HG03342 (cell line): Measurements from ENCODE around the gene RNF44.
"Not testable (repeated sequence)": the region's sequence is repeated elsewhere in the genome, so short reads cannot be mapped to it uniquely, and the experiment has no call there.

Experiments used
- ATAC-seq: cut with Tn5 transposase; IDR thresholded peaks from one replicate; pipeline ENCODE4 v1.9.1; 2021; ENCODE audit warnings: mild to moderate bottlenecking, moderate library complexity; ENCODE audit not compliant: unreplicated experiment

The RNF44 gene

DNA sequence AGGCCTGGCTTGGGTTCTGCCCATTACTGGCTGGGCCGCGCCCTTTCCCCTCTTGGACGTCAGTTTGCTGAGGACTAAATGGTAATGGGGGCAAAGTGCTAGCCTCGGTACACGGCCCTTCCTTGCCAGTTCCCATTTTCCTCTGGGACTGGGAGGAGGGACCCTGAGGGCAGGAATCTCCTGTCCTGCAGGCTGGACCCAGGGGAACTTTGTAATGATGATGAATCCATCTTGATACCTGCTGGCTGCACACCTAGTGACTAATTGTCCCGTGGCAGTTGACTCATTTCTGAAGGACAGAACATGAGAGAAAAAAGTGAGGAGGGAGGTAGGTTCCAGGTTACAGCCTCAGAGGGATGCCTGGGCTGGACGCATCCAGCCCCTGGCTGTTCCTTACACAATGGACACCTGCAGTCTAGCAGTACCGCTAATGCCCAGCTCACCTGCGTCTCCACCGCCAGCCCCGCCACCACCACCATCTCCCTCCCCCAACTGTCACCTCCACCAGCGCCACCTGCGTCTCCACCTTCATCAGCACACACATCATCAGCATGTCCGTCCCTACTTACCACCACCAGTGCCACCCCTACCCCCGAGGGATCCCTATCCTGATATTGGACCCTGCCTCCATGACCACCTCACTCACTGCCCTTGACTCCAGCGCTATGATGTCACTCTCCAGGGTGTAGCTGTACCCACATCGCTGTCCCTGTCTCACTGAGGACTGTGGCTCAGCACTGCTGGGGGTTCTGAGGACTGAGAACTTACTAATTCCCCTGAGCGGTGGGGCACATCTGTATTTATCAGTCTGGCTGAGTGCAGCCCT lies 16.3 kb upstream of the RNF44 start:
- ATAC-seq: no peak

- no peak for ATAC-seq
Observed at GRCh38 chr5:176552332-176552869, 15.2 kb upstream of the RNF44 start.

DNA sequence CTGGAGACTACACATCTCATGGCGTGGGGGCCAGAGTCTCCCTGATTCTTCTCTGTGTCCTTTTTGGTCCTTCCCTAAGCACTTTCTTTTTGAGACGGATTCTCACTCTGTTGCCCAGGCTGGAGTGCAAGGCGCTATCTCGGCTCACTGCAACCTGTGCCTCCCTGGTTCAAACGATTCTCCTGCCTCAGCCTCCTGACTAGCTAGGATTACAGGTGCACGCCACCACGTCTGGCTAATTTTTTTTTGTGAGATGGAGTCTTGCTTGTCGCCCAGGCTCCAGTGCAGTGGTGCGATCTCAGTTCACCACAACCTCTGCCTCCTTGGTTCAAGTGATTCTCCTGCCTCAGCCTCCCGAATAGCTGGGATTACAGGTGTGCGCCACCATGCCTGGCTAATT lies 13.7 kb upstream of the RNF44 start:
- ATAC-seq: not testable (repeated sequence)

DNA sequence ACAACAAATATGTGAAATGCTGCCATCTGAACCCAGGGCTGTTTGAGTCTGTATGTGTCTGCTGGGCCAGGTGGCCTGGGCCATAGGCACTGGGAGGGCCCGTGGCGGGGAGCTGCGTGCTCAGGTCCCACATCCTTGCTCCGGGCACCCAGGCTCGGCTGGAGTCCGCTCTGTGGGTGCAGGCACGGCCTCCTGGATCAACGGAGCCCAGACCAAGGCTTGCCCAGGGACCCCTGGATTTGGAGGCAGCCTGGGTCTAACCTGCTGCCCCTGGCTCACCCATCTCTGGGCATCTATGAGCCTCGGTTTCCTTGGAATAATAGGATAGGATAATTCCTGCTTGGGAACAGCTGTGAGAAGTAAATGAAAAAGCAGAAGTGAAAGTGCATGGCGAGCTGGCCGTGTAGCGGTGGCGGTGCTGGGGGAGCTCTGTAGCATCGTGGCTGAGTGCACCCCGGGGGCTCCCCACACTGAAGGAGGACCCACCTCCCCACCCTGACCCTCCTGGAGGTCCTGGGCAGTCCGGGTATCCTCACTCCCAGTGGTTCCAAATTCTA lies 13.2 kb upstream of the RNF44 start:
- ATAC-seq: no peak

DNA sequence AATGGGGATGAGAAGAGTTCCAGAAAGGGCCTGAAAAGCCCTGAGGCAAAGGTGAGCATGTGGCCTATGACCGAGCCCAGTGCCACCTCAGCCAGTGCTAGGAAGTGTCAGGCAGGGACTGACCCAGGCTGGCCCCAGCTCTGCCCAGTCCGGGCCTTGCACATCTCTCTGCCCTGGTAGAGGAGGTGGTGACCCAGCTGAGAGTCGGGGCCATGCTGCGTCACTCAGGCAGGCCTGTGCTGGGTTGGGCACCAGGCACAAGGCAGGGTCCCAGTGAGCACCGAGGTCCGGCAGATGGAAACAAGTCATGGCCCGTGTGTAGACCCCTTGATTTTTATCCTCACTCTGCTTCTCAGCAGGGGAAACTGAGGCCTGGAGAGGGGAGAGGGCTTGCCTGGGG lies 12.7 kb upstream of the RNF44 start:
- ATAC-seq: no peak

- no peak for ATAC-seq
Observed at GRCh38 chr5:176548967-176549444, 11.8 kb upstream of the RNF44 start, which contains the start of gene CDHR2. Gene CDHR2, plus strand, starts transcription at chr5:176549342. Its CDS starts 16,011 bp downstream, at chr5:176565353.

DNA sequence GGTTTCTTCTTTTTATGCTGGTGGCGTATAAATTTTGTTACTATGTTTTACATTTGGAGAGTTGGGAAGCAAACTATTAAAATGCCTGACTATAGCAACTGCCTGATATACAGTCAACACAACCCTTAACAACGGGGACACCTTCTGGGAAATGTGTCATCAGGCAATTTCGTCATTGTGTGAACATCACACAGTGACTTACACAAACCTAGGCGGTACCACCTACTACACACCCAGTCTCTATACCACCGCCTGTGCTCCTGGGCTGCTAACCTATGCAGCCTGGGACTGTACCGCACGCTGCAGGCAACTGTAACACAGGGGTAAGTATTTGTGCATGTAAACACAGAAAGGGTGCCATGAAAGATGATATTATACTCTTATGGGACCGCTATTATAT lies 10.6 kb upstream of the RNF44 start:
- ATAC-seq: no peak

DNA sequence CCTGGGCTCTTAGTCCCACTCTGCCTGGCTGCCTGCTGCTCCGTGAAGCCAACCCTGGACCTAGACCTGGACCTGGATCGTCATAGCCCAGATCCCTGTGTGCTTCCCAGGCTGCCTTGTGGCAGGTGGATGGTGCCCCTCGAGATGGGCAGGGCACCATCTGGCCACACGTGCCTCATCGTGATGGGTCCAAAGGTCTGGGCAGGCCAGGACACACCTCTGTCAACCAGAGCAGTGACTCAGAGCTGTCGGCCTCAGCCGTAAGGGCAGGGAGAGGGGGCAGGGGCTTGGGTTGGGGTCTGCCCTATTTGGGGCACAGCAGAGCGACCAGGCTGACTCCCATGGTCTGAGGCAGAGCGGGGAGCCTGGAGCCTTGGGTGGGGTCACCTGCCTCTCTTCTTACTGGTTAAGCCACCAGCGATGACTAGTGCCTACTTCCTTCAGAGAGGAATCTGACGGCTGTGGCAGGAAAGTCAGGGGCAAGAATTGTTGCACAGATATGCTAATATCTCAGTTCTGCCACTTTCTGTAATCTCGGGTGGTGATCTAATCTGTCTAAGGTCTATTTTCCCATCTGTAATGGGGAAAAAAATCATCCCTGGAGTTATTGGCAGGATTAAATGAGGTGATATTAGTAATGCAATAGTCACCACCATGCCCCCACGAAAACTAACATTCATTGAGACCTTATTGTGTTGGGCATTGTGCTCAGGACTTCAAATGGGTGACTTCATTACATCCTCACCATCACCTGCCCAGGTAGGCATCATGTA lies 8.7 kb upstream of the RNF44 start:
- no peak for ATAC-seq

DNA sequence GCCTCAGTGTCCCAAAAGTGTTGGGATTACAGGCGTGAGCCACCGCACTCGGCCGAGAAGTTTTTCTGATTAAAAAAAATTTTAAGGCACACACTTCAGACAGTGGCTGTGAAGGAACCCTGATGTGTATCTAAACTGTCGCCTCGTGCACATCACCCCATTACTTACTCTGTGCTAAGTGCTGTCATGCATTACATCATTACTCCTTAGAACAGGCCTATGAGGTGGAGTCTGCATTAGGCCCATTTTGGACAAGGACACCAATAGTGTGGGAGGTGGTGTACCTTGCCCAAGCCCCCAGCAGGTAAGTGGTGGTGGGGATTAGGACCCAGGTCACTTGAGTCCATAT lies 8.2 kb upstream of the RNF44 start:
- no peak for ATAC-seq

- peak; percentile 64 for ATAC-seq
Observed at GRCh38 chr5:176543428-176544182, 6.4 kb upstream of the RNF44 start.

DNA sequence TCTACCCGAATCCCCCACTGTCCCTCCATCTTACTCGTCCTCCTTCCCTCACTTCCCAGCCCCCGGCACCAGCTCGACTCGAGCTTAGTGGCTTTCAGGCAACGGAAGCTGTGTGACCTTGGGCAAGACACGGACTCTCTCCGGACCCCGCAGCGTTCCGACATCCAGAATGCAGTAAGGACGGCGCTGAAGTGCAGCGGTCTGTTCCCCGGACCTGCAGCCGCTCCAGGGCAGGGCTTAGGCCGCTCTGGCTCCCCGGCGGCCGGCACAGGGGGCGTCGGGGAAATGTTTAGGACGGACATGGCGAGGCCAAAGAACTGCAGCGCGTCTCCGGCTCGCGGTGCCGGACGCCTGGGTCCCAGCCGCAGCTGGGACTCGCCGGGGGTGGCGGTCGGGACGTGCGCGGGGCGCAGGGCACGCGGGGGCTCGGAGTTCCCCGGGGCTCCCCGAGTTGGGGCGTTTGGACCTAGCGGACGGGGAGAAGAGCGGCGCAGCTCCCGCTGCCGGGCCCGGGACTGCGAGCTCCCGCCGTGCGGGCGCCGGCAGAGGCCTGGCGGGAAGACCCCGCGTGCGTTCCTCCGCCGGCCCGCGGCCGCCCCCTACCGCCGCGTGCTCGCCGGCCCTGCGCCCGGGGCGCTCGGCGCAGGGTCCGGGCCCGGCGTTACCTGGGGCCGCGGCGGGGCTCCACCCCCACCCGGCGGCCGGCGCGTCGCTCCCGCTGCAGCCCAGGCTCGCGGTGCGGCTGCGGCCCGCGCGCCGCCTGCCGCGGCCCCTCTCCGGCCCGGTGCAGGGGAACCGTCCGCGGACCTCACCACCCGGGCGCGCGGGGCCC lies 5.6 kb upstream of the RNF44 start:
- peak; percentile 42 for ATAC-seq

- no peak for ATAC-seq
Observed at GRCh38 chr5:176542135-176542595, 5.0 kb upstream of the RNF44 start.

DNA sequence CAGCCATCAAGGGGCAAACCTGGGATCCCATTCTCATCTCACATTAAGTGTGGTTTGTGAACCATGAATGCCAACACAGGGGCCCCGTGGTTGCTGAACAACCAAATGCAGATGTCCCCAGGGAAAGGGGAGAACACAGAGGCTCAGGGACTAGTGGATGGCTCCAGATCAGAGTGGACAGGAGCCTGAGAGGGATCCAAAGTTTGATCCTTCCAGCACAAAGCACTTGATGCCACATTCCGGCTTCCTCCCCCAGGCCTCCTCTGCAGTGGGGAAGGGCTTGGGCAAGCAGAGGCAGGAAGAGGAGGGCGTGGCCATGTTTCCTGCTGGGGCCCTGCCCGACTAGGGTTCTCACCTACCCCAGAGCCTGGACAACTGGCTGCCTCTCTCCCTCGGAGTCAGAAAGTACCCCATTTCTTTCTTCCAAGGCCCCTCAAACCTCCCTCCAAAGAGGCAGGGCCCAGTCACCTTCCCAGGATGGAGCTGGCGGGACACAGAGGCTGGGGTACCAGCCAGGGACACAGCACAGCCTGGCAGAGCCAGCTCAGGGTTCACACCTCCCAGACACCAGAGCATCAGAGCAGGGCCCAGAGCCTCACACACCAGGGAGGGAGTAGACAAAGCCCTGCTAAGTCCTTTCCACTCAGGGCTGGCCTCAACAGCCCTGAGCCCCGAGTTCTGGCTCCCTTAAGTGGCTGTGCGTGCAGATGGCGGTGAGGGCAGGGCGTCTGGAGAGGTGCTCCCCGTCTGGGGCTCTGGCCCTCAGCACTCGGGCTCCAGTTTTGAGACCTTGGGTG lies 4.3 kb upstream of the RNF44 start:
- no peak for ATAC-seq

DNA sequence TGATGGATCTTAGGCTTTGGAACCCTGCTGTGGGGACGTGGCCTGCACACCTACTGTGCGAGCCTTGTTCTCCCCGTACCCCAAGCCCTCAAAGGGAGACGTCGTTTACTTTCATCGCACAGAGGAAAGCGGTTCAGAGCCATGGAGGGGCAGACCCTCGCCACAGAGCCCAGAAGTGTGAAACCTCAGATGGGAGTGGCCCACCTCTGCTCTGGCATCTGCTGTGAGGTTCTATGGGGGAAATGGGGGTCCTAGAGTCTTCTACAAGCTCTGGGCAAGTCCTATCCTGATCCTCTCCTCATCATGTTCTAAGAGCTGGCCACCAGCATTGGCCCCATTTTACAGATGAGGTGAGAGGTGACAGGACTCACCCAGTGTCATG lies 3.7 kb upstream of the RNF44 start:
- no peak for ATAC-seq

DNA sequence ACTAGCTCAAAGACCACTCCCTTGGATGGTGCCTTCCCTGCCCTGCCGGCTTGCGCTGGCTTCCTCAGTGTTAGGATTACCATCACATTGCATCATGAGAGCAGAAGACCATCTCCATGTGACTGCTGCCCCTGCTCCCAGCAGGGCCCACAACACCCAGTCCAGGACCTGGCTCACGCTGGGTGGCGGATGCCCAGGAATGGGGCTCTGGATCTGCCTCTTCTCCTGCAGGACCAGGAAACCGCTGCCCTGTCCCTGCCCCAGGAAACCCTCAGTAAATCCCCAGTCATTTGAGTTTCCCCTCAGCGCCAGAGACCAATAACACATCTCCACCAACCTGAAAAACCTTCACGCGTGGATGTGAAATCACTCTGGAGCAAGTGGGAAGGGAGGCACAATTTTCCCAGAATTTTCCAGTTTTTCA lies 3.3 kb upstream of the RNF44 start:
- ATAC-seq: no peak

GRCh38 chr5:176538989-176539384 lies 1.8 kb upstream of the RNF44 start:
- no peak for ATAC-seq

DNA sequence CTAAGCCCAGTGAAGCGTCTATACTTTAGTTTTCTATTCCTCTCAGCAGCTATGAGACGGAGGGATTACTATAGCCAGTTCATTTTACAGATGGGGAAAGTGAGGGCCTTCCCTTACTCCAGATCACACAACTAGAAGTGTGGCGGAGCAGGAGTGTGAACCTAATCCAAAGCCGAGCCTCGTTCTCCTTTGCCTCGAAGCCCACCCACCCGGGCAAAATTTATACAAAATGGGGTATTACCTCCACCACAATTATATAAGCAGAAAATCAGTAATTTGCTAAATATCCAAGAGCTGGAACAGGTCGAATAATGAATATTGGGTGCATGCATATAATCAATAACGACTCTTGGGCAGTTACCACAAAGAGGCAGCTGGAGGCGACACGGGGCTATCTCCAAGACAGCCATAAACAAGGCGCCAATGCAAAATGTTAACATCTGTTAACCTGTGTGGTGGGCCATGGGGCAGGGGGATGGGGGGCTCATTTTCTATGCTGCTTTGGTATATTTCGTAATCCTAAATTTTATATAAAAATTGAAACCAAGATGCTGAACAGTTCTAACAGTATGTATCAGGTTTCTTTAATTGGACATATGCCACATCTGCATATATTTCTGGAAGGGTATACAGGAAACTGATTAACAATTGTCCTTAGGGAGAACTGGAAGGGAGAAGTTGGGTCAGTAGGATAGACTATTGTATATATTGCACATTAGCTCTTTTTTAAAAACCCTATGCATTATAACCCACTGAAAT lies 1.2 kb upstream of the RNF44 start:
- ATAC-seq: no peak

- ATAC-seq: peak; percentile 68
Observed at GRCh38 chr5:176537554-176538229, 490 bp upstream of the RNF44 start.
